Prostate gland (tissue), 2 donors: Measurements from ENCODE around the gene BRAT1.

Experiments
- CTCF ChIP-seq, 4 experiments: fragments of 200-600 bp in 2 of 4; fragments of 450-650 bp in 2 of 4; sonication (generic) in 2 of 4; IDR thresholded peaks; 1 replicate in 3 of 4; 2 replicates in 1 of 4; pipeline ENCODE4 v1.5.1; 2016 to 2019; ENCODE audit warnings: antibody characterized with exemption in 4 of 4, mild to moderate bottlenecking in 2 of 4, moderate library complexity in 2 of 4
- POLR2AphosphoS5 ChIP-seq: sonication (generic); formaldehyde crosslinking; IDR thresholded peaks from one replicate; pipeline ENCODE4 v1.6.1; 2017; ENCODE audit warnings: antibody characterized with exemption

GRCh38 chr7:2497500-2498336 is 57.6 kb downstream of the BRAT1 start:
- TF ChIP-seq POLR2AphosphoS5 (no peak), CTCF (IDR thresholded peaks at IDR 0.05) (no peak)
